K562 (cell line): Measurements from ENCODE around the gene RSPH6A. TPM values are rescaled to one million over a fixed set of nuclear protein-coding genes. Genes with fewer than 3 reads are reported as not detected.

Experiments used
- ATAC-seq: fragments of 200-7000 bp; cut with Tn5 transposase; 3 replicates; pipeline ENCODE4 v1.9.1; 2020; ENCODE audit warnings: moderate library complexity
- BruUV-seq: library from RNA; stranded (reverse); fragments of 400-500 nt; replicated peaks from 2 replicates; lab custom pipeline; 2021; lab: Mats Ljungman, UMichigan
- CTCF ChIA-PET: fragments of 300-600 bp; formaldehyde crosslinking; extraction: SDS; loops from one replicate; lab custom pipeline; 2021; ENCODE audit warnings: low intra/inter-chr PET ratio; lab: Yijun Ruan, JAX
- POLR2A ChIA-PET: fragments of 300-600, 350-650 bp; sonication (Branson Sonifier 250); formaldehyde crosslinking; extraction: SDS; loops from one replicate; lab custom pipeline; 2021; ENCODE audit warnings: antibody characterized with exemption, inconsistent platforms; lab: Yijun Ruan, JAX
- DNase-seq, 4 experiments: peaks; one replicate each; pipeline versions ENCODE4 v3.0.0 to v3.0.0-alpha.2; 2011 to 2018; ENCODE audit warnings: low spot score in 3 of 4, mixed read lengths in 3 of 4; ENCODE audit errors: extremely low read depth in 1 of 4
- FAIRE-seq: peaks from 2 replicates; lab custom pipeline; 2011; peaks lifted over from hg19 to GRCh38; lab: Jason Lieb, UNC
- H2AFZ ChIP-seq: 2 replicates; pipeline ENCODE4 v1.6.0; 2011; ENCODE audit warnings: low read depth, low read length, control low read depth, inconsistent platforms
- H3K27ac ChIP-seq: fragments of 200-600 bp; 3 replicates; pipeline ENCODE4 v1.8.0; 2011; ENCODE audit warnings: low read depth, mild to moderate bottlenecking, control low read depth, inconsistent platforms, low read length, moderate library complexity, mixed read lengths; ENCODE audit errors: extremely low read depth
- H3K27me3 ChIP-seq, 2 experiments: fragments of 300-600 bp in 1 of 2; 2 replicates in 1 of 2; 3 replicates in 1 of 2; pipeline versions ENCODE4 v1.6.0 to v1.8.0; 2011; ENCODE audit warnings: inconsistent platforms in 2 of 2, low read length in 2 of 2, mild to moderate bottlenecking in 1 of 2, mixed read lengths in 1 of 2, moderate library complexity in 1 of 2; ENCODE audit not compliant: control insufficient read depth in 2 of 2, insufficient read depth in 2 of 2
- H3K36me3 ChIP-seq: fragments of 300-600 bp; 3 replicates; pipeline ENCODE4 v1.8.0; 2011; ENCODE audit warnings: mild to moderate bottlenecking, low read length, inconsistent platforms; ENCODE audit not compliant: control insufficient read depth, insufficient read depth
- H3K4me1 ChIP-seq, 2 experiments: fragments of 200-600 bp in 1 of 2; replicated peaks in 1 of 2; 2 replicates in 1 of 2; 3 replicates in 1 of 2; pipeline versions ENCODE4 v1.5.1 to v1.8.0; 2011; ENCODE audit warnings: inconsistent platforms in 2 of 2, low read length in 2 of 2, mild to moderate bottlenecking in 1 of 2, mixed read lengths in 1 of 2, moderate library complexity in 1 of 2; ENCODE audit not compliant: control insufficient read depth in 2 of 2, insufficient read depth in 2 of 2
- H3K4me2 ChIP-seq: 2 replicates; pipeline ENCODE4 v1.6.1; 2011; ENCODE audit warnings: low read length, control low read depth, inconsistent platforms, mixed read lengths; ENCODE audit not compliant: insufficient read depth
- H3K4me3 ChIP-seq: fragments of 200-600 bp; sonication (generic), shearing (Covaris generic); 2 replicates; pipeline ENCODE4 v1.5.1; 2016; ENCODE audit warnings: control low read depth, inconsistent platforms
- H3K79me2 ChIP-seq: fragments of 200-600 bp; 3 replicates; pipeline ENCODE4 v1.8.0; 2011; ENCODE audit warnings: low read length, inconsistent platforms; ENCODE audit not compliant: control insufficient read depth, insufficient read depth
- H3K9ac ChIP-seq, 2 experiments: 2 replicates each; pipeline versions ENCODE4 v1.6.0 to v1.6.1; 2011; ENCODE audit warnings: low read depth in 2 of 2, low read length in 2 of 2, control low read depth in 1 of 2, inconsistent platforms in 1 of 2, mild to moderate bottlenecking in 1 of 2, mixed read lengths in 1 of 2; ENCODE audit not compliant: insufficient read depth in 1 of 2
- H3K9me1 ChIP-seq: one replicate; pipeline ENCODE4 v1.6.0; 2011; ENCODE audit warnings: inconsistent platforms, mild to moderate bottlenecking, low read length, moderate library complexity; ENCODE audit not compliant: control insufficient read depth, insufficient read depth
- H3K9me3 ChIP-seq: replicated peaks from 2 replicates; pipeline ENCODE4 v1.5.1; 2011; ENCODE audit warnings: low read depth, low read length, inconsistent platforms; ENCODE audit not compliant: control insufficient read depth, insufficient read depth
- H4K20me1 ChIP-seq: replicated peaks from 2 replicates; pipeline ENCODE4 v1.6.1; 2011; ENCODE audit warnings: low read length, inconsistent platforms, mixed read lengths; ENCODE audit not compliant: control insufficient read depth, insufficient read depth
- FOXM1 ChIP-seq, 2 experiments: fragments of 450-650 bp in 1 of 2; sonication (generic) in 1 of 2; formaldehyde crosslinking in 1 of 2; IDR thresholded peaks; 2 replicates each; pipeline versions ENCODE4 v1.6.1 to v1.9.0; 2017 to 2022; ENCODE audit warnings: low read depth in 2 of 2, mild to moderate bottlenecking in 2 of 2, missing genetic modification reagents in 1 of 2, moderate library complexity in 1 of 2
- MLX ChIP-seq, 2 experiments: fragments of 450-650 bp in 1 of 2; sonication (generic) in 1 of 2; formaldehyde crosslinking; conservative IDR thresholded peaks; 2 replicates each; pipeline versions ENCODE4 v1.4.0 to v1.8.1; 2020 to 2022; ENCODE audit warnings: mild to moderate bottlenecking in 1 of 2, missing genetic modification reagents in 1 of 2
- POLR2A ChIP-seq: fragments of 450-650 bp; conservative IDR thresholded peaks from 2 replicates; pipeline ENCODE4 v1.6.1; 2016
- POLR2G ChIP-seq: fragments of 200-400 bp; formaldehyde crosslinking; IDR thresholded peaks from 2 replicates; pipeline ENCODE4 v1.6.1; 2017; ENCODE audit warnings: low read depth, mild to moderate bottlenecking, antibody characterized with exemption, low read length, moderate library complexity
- SUPT5H ChIP-seq: fragments of 450-650 bp; IDR thresholded peaks from 2 replicates; pipeline ENCODE4 v1.6.1; 2016
- WGBS: fragments of 100-300 bp; shearing (Covaris generic); methylation state at CpG from one replicate; pipeline ENCODE4 v1.1.6; 2016; ENCODE audit warnings: low coverage, mixed read lengths; ENCODE audit not compliant: insufficient coverage; ENCODE audit errors: missing lambda C conversion rate; 5-methylcytosine and 5-hydroxymethylcytosine counted together
- in situ Hi-C: fragments of 300-500 bp; cut with MboI; formaldehyde crosslinking; loops from 4 replicates; pipeline ENCODE4 v1.15.0; 2018; ENCODE audit warnings: inconsistent platforms, mixed read lengths
- intact Hi-C: fragments of 100-400 bp; cut with micrococcal nuclease; formaldehyde crosslinking; loops from 2 replicates; pipeline ENCODE4 v1.14.2; 2022
- polyA plus RNA-seq, 8 experiments: library from polyadenylated mRNA; depleted of rRNA in 4 of 8; stranded (reverse) in 5 of 8; unstranded in 3 of 8; fragments of >200 nt; fragmentation: Nextera tagmentation in 2 of 8; fragmentation: Illumina TruSeq in 1 of 8; extraction: Ambion mirVana in 2 of 8; extraction: Trizol in 1 of 8; gene quantifications; 2 replicates each; pipeline versions ENCODE4 v1.2.1 to v1.2.3, GENCODE V29; 2011 to 2014; ENCODE audit warnings: inconsistent platforms in 1 of 8, missing spikeins in 1 of 8
- total RNA-seq, 7 experiments: library from RNA; depleted of rRNA in 6 of 7; stranded (reverse); fragments of >200 nt in 6 of 7; fragmentation: Illumina TruSeq in 2 of 7; extraction: Trizol in 2 of 7; gene quantifications; 2 replicates each; pipeline versions ENCODE4 v1.2.1 to v1.2.3, GENCODE V29; 2011 to 2021; ENCODE audit warnings: low replicate concordance in 1 of 7

The RSPH6A gene
- total and polyA plus RNA-seq, 9 of the 15 experiments (the other 6 are each of a cell fraction or from before 2014, with no cell fraction given), result 0.03 to 0.15 (median 0.07) TPM; not detected in 5

GRCh38 chr19:45821570-45821969, 6.5 kb upstream of the RSPH6A start:
- Histone ChIP-seq H3K9me3 (no peaks in the 10 kb centered on the region), H3K79me2 (no peaks in the 10 kb centered on the region), H3K4me2 (no peak overlapping the region), H3K27ac (no peak overlapping the region), H3K9me1 (peaks cover 5% of the 10 kb centered on the region), H3K4me3 (no peak overlapping the region), H3K36me3 (peaks cover 68% of the 10 kb centered on the region; the same call in 2 of the 3 replicates), H3K9ac (no peak overlapping the region), H4K20me1 (peaks cover 13% of the 10 kb centered on the region; the same call in 1 of the 2 replicates), H3K27me3 (no peaks in the 10 kb centered on the region), H3K4me1 (peaks cover 0 to 27% of the 10 kb centered on the region in 2 experiments; a peak in 3 of 5 replicates), H2AFZ (no peak overlapping the region)
- in situ Hi-C loops, result no loop called here
- ChIA-PET CTCF (interaction anchor here (0.7 kb wide), 1 partner anchor 443 kb away, joined by 3 read pairs; no protein-coding TSS in a partner anchor), POLR2A (interaction anchor here (0.6 to 1.0 kb wide), 2 partner anchors 8 to 16 kb away, joined by 3 to 4 read pairs; no protein-coding TSS in a partner anchor)
- TF ChIP-seq POLR2G (peak; percentile 54), SUPT5H (peak; percentile 25; the same call in 1 of the 2 replicates), MLX (CRISPR knock-in tag; conservative IDR thresholded peaks at IDR 0.05) (no peak), POLR2A (peak; percentile 41), FOXM1 (IDR thresholded peaks at IDR 0.05; ENCODE audit: low read depth) (no peak), FOXM1 (CRISPR knock-in tag; IDR thresholded peaks at IDR 0.05; ENCODE audit: low read depth) (no peak)
- intact Hi-C loops, result no loop called here
- DNase-seq (no peak), ATAC-seq (no peak), FAIRE-seq (no peak)
- BruUV-seq, result no TSS peak
- 73% methylated on average over 10 of the region's 10 CpGs for WGBS
